Lower leg skin (tissue), 3 donors: ENCODE results near the gene FAM3A.

Experiments
- CTCF ChIP-seq, 3 donors: fragments of 450-650 bp; IDR thresholded peaks; one replicate each; pipeline ENCODE4 v1.5.1; 2016; ENCODE audit warnings: antibody characterized with exemption in 3 of 3, mild to moderate bottlenecking in 3 of 3, moderate library complexity in 2 of 3
- POLR2A ChIP-seq, 2 donors: fragments of 450-650 bp; IDR thresholded peaks; one replicate each; pipeline ENCODE4 v1.6.1; 2016 to 2017; ENCODE audit warnings: antibody characterized with exemption in 2 of 2, mild to moderate bottlenecking in 1 of 2, moderate library complexity in 1 of 2

- TF ChIP-seq CTCF (IDR thresholded peaks at IDR 0.05) = no peak
- TF ChIP-seq POLR2A (IDR thresholded peaks at IDR 0.05) = no peak
These were observed 45.0 kb downstream of the FAM3A start for GRCh38 chrX:154470914-154471568.
